GM12865 (cell line): Measurements from ENCODE around the gene RIOK3.

ENCODE experiments used
- DNase-seq: peaks from one replicate; pipeline ENCODE4 v3.0.0; 2010; ENCODE audit warnings: low read depth
- H3K4me3 ChIP-seq: 2 replicates; pipeline ENCODE4 v1.5.1; 2011; ENCODE audit warnings: mild to moderate bottlenecking, low read depth, low read length, control low read depth
- TF ChIP-seq, protein P1 (sequence below): IDR thresholded peaks from 2 replicates; pipeline ENCODE4 v1.5.1; 2011; ENCODE audit warnings: low read length, control low read depth, low read depth, inconsistent platforms; ENCODE audit not compliant: insufficient read depth; ENCODE audit errors: missing control alignments

Gene RIOK3

DNA sequence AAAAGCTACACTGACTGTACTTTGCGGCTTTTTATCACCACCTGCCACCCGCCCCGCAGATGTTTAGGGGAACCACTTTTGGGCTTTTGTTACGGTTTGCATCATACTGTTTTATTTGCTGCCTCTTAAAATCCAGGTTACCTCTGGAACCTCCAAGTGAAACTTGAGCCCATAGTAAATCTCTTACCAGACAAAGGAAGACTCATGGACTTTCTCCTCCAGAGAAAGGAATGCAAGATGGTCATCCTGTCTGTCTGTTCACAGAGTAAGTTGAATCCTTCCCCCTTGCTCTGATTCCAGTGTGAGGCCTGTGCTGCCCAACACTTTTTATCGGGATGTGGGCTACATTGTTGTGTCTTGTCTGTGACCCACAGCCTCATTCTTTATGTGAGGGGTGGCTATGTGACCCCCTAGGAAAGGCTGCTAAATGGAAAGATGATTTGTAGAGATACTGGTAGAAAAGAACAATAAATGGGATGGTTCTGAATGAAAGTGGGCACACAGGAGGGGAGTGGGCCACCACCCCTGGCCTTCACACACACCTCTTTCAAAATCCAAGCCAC is 73.5 kb downstream of the RIOK3 start:
- TF ChIP-seq, protein P1, sequence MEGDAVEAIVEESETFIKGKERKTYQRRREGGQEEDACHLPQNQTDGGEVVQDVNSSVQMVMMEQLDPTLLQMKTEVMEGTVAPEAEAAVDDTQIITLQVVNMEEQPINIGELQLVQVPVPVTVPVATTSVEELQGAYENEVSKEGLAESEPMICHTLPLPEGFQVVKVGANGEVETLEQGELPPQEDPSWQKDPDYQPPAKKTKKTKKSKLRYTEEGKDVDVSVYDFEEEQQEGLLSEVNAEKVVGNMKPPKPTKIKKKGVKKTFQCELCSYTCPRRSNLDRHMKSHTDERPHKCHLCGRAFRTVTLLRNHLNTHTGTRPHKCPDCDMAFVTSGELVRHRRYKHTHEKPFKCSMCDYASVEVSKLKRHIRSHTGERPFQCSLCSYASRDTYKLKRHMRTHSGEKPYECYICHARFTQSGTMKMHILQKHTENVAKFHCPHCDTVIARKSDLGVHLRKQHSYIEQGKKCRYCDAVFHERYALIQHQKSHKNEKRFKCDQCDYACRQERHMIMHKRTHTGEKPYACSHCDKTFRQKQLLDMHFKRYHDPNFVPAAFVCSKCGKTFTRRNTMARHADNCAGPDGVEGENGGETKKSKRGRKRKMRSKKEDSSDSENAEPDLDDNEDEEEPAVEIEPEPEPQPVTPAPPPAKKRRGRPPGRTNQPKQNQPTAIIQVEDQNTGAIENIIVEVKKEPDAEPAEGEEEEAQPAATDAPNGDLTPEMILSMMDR = no peak
- DNase-seq = no peak
- no peak overlapping the region for H3K4me3 ChIP-seq

DNA sequence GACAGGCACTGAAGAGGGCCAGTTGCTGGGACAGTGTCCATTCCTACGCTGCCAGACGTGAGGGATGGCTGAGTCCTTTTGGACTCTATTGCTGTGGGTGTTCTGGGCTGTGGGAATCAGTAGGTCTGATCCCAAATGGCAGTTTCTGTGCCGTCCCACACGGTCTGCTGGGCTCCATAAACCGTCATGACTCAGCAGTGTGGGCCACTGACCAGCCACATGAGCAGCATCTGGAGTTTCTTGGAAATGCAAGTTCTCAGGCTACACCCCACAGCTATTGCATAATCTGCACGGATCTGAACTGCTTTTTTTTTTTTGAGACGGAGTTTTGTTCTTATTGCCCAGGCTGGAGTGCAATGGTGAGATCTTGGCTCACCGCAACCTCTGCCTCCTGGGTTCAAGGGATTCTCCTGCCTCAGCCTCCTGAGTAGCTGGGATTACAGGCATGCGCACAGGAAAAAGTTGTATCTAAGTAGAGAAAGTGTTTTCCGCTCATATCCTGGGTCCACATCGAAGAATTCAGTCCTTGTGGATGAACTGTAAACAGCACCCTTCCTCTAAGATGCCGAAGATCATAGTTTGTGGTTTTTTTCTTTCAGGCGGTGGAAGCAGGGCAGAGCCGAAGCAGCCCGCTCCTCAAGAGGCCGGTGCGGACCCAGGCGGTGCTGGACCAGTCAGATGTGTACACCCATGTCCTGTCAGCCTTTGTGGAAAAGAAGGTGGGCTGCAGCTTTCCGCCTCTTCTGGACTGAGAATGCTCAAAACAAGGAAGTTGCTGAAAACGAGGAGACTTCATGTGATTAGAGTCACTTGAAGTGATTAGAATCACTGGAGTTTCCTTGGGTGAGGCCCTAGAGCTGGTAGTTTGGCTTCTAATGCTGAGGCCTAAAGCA is 75.7 kb downstream of the RIOK3 start:
- no peak for DNase-seq
- TF ChIP-seq, protein P1 = no peak
- H3K4me3 ChIP-seq = no peak overlapping the region

DNA sequence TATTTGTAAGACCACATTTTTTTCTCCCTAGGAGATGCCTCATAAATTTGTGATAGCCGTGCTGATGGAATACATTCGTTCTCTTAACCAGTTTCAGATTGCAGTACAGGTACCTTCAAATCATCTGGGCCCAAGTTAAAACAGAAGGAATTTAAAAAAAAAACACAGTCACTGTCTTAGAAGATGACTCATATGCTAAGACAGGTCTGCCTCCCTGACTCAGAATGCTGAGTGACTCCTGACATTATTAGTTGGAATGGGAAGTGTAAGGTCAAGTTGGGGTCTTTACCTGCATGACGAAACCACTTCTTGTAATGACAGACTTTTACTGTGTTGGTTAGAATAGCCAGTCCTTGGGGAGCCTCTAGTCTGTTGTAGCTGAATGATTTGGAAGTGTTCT is 76.5 kb downstream of the RIOK3 start:
- no peak for DNase-seq
- TF ChIP-seq, protein P1 = no peak
- H3K4me3 ChIP-seq = no peak overlapping the region

DNA sequence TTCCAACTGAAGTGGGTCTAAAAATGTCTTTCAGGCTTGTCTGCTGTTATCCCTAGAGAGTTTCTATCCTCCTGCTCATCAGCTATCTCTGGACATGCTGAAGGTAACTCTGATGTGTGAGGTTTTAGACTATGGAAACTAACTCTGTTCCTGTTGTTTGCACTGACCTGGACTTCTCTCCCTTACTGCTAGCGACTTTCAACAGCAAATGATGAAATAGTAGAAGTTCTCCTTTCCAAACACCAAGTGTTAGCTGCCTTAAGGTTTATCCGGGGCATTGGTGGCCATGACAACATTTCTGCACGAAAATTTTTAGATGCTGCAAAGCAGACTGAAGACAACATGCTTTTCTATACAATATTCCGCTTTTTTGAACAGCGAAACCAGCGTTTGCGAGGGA is 77.1 kb downstream of the RIOK3 start:
- TF ChIP-seq, protein P1 = no peak
- DNase-seq = no peak
- H3K4me3 ChIP-seq = no peak overlapping the region

DNA sequence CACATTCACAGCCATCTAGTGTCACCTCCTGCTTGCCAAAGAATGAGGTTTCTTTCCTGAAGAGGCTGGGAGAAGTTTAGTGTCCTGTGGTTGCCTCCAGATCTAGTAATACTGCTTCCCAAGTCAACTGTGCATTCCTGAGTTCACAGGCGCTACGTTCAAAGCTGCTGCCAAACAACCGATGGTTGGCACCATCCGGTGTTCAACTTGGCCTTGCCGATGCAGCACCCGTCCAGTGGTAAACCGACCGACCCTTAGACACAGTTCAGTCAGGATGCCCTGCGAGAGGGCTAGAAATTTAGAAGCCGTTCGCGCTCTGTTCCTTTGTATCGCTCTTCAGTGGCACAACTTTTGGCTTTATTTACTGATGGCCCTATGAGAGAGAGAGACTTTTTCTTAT is 78.8 kb downstream of the RIOK3 start:
- DNase-seq = no peak
- TF ChIP-seq, protein P1 = no peak

More for the DNA sequence above, 78.8 kb downstream of the RIOK3 start:
- H3K4me3 ChIP-seq = no peak overlapping the region
